ENCODE results near the gene GNAO1.

- no peak for TF ChIP-seq SMARCC2 (IDR thresholded peaks at IDR 0.05; ENCODE audit: low read depth)
- no peak for TF ChIP-seq MAZ (CRISPR knock-in tag; conservative IDR thresholded peaks at IDR 0.05 in 1 of 2, IDR thresholded peaks at IDR 0.05 in 1 of 2)
- TF ChIP-seq, protein P1, sequence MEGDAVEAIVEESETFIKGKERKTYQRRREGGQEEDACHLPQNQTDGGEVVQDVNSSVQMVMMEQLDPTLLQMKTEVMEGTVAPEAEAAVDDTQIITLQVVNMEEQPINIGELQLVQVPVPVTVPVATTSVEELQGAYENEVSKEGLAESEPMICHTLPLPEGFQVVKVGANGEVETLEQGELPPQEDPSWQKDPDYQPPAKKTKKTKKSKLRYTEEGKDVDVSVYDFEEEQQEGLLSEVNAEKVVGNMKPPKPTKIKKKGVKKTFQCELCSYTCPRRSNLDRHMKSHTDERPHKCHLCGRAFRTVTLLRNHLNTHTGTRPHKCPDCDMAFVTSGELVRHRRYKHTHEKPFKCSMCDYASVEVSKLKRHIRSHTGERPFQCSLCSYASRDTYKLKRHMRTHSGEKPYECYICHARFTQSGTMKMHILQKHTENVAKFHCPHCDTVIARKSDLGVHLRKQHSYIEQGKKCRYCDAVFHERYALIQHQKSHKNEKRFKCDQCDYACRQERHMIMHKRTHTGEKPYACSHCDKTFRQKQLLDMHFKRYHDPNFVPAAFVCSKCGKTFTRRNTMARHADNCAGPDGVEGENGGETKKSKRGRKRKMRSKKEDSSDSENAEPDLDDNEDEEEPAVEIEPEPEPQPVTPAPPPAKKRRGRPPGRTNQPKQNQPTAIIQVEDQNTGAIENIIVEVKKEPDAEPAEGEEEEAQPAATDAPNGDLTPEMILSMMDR (IDR thresholded peaks at IDR 0.05 in 2 of 3, conservative IDR thresholded peaks at IDR 0.05 in 1 of 3; ENCODE audit: insufficient read depth in 2 of 3, low read depth in 1 of 3, low read length in 3 of 3): no peak
- TF ChIP-seq FOXA1 (IDR thresholded peaks at IDR 0.05; ENCODE audit: borderline replicate concordance): no peak
- no peak for TF ChIP-seq CREM (IDR thresholded peaks at IDR 0.05; ENCODE audit: low read depth)
- no peak for TF ChIP-seq TCF7 (IDR thresholded peaks at IDR 0.05; ENCODE audit: borderline replicate concordance)
These were observed 95.5 kb downstream of the GNAO1 start for GRCh38 chr16:56286809-56287208.
